Sigmoid colon (tissue), 7 donors: ENCODE results near the gene KIF5A. TPM values are rescaled to one million over a fixed set of nuclear protein-coding genes. Genes with fewer than 3 reads are reported as not detected.

Experiments used
- DNase-seq: peaks from one replicate; pipeline ENCODE4 v3.0.0-alpha.2; 2019
- H3K27ac ChIP-seq, 4 donors: fragments of 200-600 bp; sonication (generic); one replicate each; pipeline ENCODE4 v1.5.1; 2016 to 2019; ENCODE audit warnings: mild to moderate bottlenecking in 1 of 4
- H3K27me3 ChIP-seq, 3 donors: fragments of 200-600 bp; sonication (generic); one replicate each; pipeline ENCODE4 v1.5.1; 2019; ENCODE audit warnings: mild to moderate bottlenecking in 1 of 3
- H3K36me3 ChIP-seq, 4 donors: fragments of 200-600 bp; sonication (generic); one replicate each; pipeline ENCODE4 v1.5.1; 2016 to 2019
- H3K4me1 ChIP-seq, 4 donors: fragments of 200-600 bp; sonication (generic); one replicate each; pipeline ENCODE4 v1.5.1; 2017 to 2019
- H3K4me3 ChIP-seq, 4 donors: fragments of 200-600 bp; sonication (generic); one replicate each; pipeline ENCODE4 v1.5.1; 2017 to 2019; ENCODE audit warnings: mild to moderate bottlenecking in 2 of 4, moderate library complexity in 1 of 4
- H3K9me3 ChIP-seq, 4 donors: fragments of 200-600 bp in 3 of 4; sonication (generic) in 3 of 4; one replicate each; pipeline versions ENCODE4 v1.5.1 to v1.6.1; 2013 to 2019
- CTCF ChIP-seq, 4 experiments: fragments of 450-650 bp in 3 of 4; fragments of 200-600 bp in 1 of 4; IDR thresholded peaks; one replicate each; pipeline ENCODE4 v1.5.1; 2016 to 2019; ENCODE audit warnings: antibody characterized with exemption in 4 of 4, mild to moderate bottlenecking in 3 of 4, moderate library complexity in 2 of 4
- EP300 ChIP-seq, 4 donors: sonication (generic); formaldehyde crosslinking; IDR thresholded peaks; one replicate each; pipeline ENCODE4 v1.6.1; 2017; ENCODE audit warnings: antibody characterized with exemption in 4 of 4
- POLR2A ChIP-seq, 2 donors: fragments of 450-650 bp; IDR thresholded peaks; one replicate each; pipeline ENCODE4 v1.6.1; 2016; ENCODE audit warnings: antibody characterized with exemption in 2 of 2, mild to moderate bottlenecking in 2 of 2, moderate library complexity in 2 of 2
- POLR2AphosphoS5 ChIP-seq, 4 donors: sonication (generic); formaldehyde crosslinking; IDR thresholded peaks; one replicate each; pipeline ENCODE4 v1.6.1; 2017; ENCODE audit warnings: antibody characterized with exemption in 4 of 4
- WGBS, 2 donors: extraction: QIAGEN DNeasy Blood & Tissue Kit; methylation state at CpG; one replicate each; pipeline ENCODE4 v1.1.7; 2013; 5-methylcytosine and 5-hydroxymethylcytosine counted together
- intact Hi-C: fragments of 100-400 bp; cut with DNase I; formaldehyde crosslinking; loops from one replicate; pipeline ENCODE4 v1.15.1; 2023
- polyA plus RNA-seq, 3 donors: library from polyadenylated mRNA; stranded (reverse); fragments of 200-250 nt; gene quantifications; one replicate each; pipeline ENCODE4 v1.2.3, GENCODE V29; 2013
- total RNA-seq, 4 donors: library from RNA; depleted of rRNA; stranded (reverse); fragments of >200 nt; gene quantifications; one replicate each; pipeline ENCODE4 v1.1.0, GENCODE V29; 2016
- donor health status: healthy with polysubstance abuse.
- donor health status: Bipolar disorder and iron deficiency.
- donor health status: healthy.

Gene KIF5A
- total and polyA plus RNA-seq, 7 donors, result under 0.01 to 8.9 (median 3.6) TPM

- DNase-seq, result no peak
- Histone ChIP-seq H3K27me3 (peaks cover 0 to 3% (median 0%) of the 10 kb centered on the region in 3 donors), H3K9me3 (no peaks in the 10 kb centered on the region), H3K27ac (peak overlapping the region; percentile 77 to 86 (median 82)), H3K36me3 (peaks cover 0 to 14% (median 2%) of the 10 kb centered on the region in 4 donors), H3K4me3 (peak overlapping the region; percentile 72 to 97 (median 84)), H3K4me1 (peaks cover 0 to 18% (median 16%) of the 10 kb centered on the region in 4 donors)
- 8 to 16% methylated on average over 2 of the region's 2 CpGs for WGBS, 2 donors
- TF ChIP-seq CTCF (IDR thresholded peaks at IDR 0.05) (no peak), EP300 (IDR thresholded peaks at IDR 0.05) (no peak), POLR2AphosphoS5 (IDR thresholded peaks at IDR 0.05) (no peak), POLR2A (IDR thresholded peaks at IDR 0.05) (no peak)
- intact Hi-C loops, result no loop called here
These were observed 40.6 kb downstream of the KIF5A start for GRCh38 chr12:57590479-57590863.

- WGBS, 2 donors, result 1 to 2% methylated on average over 69 of the region's 69 CpGs
- H3K4me3 ChIP-seq, result peak within 1 kb of the TSS; percentile 72 to 97 (median 84)
- peak in 1 of 2 donors; percentile 32 for TF ChIP-seq POLR2A (IDR thresholded peaks at IDR 0.05)
- peak; percentile 42 to 75 (median 66) for TF ChIP-seq POLR2AphosphoS5 (IDR thresholded peaks at IDR 0.05)
- TF ChIP-seq EP300 (IDR thresholded peaks at IDR 0.05), result no peak
- H3K4me1 ChIP-seq, result peaks cover 0 to 18% (median 16%) of the 10 kb centered on the region in 4 donors
- no peaks in the 10 kb centered on the region for H3K9me3 ChIP-seq
- H3K27ac ChIP-seq, result peak within 1 kb of the TSS; percentile 77 to 86 (median 82)
- intact Hi-C loops, result no loop called here
- DNase-seq, result peak; percentile 89
- peaks cover 0 to 20% (median 2%) of the 10 kb centered on the region in 4 donors for H3K36me3 ChIP-seq
- H3K27me3 ChIP-seq, result peaks cover 0 to 3% (median 0%) of the 10 kb centered on the region in 3 donors
These were observed 41.3 kb downstream of the KIF5A start, which contains the start of gene PIP4K2C for GRCh38 chr12:57590864-57591781. Gene PIP4K2C, plus strand, starts transcription at chr12:57591192. Its CDS starts 98 bp downstream, at chr12:57591290.

GRCh38 chr12:57591782-57592325, 42.0 kb downstream of the KIF5A start:
- Histone ChIP-seq H3K36me3 (peaks cover 0 to 27% (median 3%) of the 10 kb centered on the region in 4 donors), H3K9me3 (no peaks in the 10 kb centered on the region), H3K27me3 (peaks cover 0 to 3% (median 0%) of the 10 kb centered on the region in 3 donors), H3K27ac (peak overlapping the region; percentile 77 to 86 (median 82)), H3K4me3 (peak overlapping the region; percentile 72 to 97 (median 84)), H3K4me1 (peaks cover 0 to 18% (median 16%) of the 10 kb centered on the region in 4 donors)
- TF ChIP-seq POLR2AphosphoS5 (IDR thresholded peaks at IDR 0.05) (no peak), CTCF (IDR thresholded peaks at IDR 0.05) (no peak), EP300 (IDR thresholded peaks at IDR 0.05) (no peak), POLR2A (IDR thresholded peaks at IDR 0.05) (no peak)
- intact Hi-C loops, result no loop called here
- no peak for DNase-seq
- WGBS, 2 donors, result 34 to 48% methylated on average over 10 of the region's 10 CpGs

- Histone ChIP-seq H3K9me3 (no peaks in the 10 kb centered on the region), H3K4me3 (no peak overlapping the region), H3K27me3 (peaks cover 0 to 3% (median 0%) of the 10 kb centered on the region in 3 donors), H3K36me3 (peaks cover 0 to 36% (median 4%) of the 10 kb centered on the region in 4 donors), H3K4me1 (peaks cover 0 to 18% (median 16%) of the 10 kb centered on the region in 4 donors), H3K27ac (no peak overlapping the region)
- TF ChIP-seq POLR2A (IDR thresholded peaks at IDR 0.05) (no peak), POLR2AphosphoS5 (IDR thresholded peaks at IDR 0.05) (no peak), EP300 (IDR thresholded peaks at IDR 0.05) (no peak), CTCF (IDR thresholded peaks at IDR 0.05) (no peak)
- intact Hi-C loops, result no loop called here
- 74 to 85% methylated on average over 2 of the region's 2 CpGs for WGBS, 2 donors
- DNase-seq, result no peak
These were observed 42.8 kb downstream of the KIF5A start for GRCh38 chr12:57592551-57593165.
